Omental fat pad (tissue), 4 donors: Measurements from ENCODE around the gene KIF24. TPM values are rescaled to one million over a fixed set of nuclear protein-coding genes. Genes with fewer than 3 reads are reported as not detected.

ENCODE experiments used
- ATAC-seq: fragments of 150-250 bp; one replicate; pipeline ENCODE4 v1.9.1; 2016; ENCODE audit warnings: mild to moderate bottlenecking, moderate library complexity; ENCODE audit not compliant: low FRiP score
- DNase-seq: peaks from one replicate; pipeline ENCODE4 v3.0.0-alpha.2; 2019; ENCODE audit warnings: low spot score
- CTCF ChIP-seq, 3 donors: fragments of 450-650 bp; IDR thresholded peaks; one replicate each; pipeline ENCODE4 v1.5.1; 2016 to 2017; ENCODE audit warnings: antibody characterized with exemption in 3 of 3, mild to moderate bottlenecking in 3 of 3, moderate library complexity in 2 of 3
- small RNA-seq: library from RNA; depleted of rRNA; stranded (forward); fragments of <200 nt; gene quantifications from one replicate; pipeline ENCODE3, GENCODE V24; 2016
- total RNA-seq, 4 donors: library from RNA; depleted of rRNA; stranded (reverse); fragments of >200 nt; gene quantifications; one replicate each; pipeline ENCODE4 v1.1.0, GENCODE V29; 2016

KIF24 gene
- total RNA-seq, 4 donors from 2014 or later, result 0.44 to 1.1 (median 0.64) TPM

- DNase-seq (no peak), ATAC-seq (no peak)
- no peak for TF ChIP-seq CTCF (IDR thresholded peaks at IDR 0.05)
Observed at GRCh38 chr9:34291023-34291422, 38.0 kb downstream of the KIF24 start.

GRCh38 chr9:34289159-34289558 lies 39.9 kb downstream of the KIF24 start:
- DNase-seq (no peak), ATAC-seq (no peak)
- TF ChIP-seq CTCF (IDR thresholded peaks at IDR 0.05), result no peak

GRCh38 chr9:34282096-34282495 lies 47.0 kb downstream of the KIF24 start:
- DNase-seq, result no peak
- ATAC-seq, result no peak
- no peak for TF ChIP-seq CTCF (IDR thresholded peaks at IDR 0.05)

GRCh38 chr9:34279411-34279810 lies 49.7 kb downstream of the KIF24 start:
- no peak for DNase-seq
- TF ChIP-seq CTCF (IDR thresholded peaks at IDR 0.05), result no peak

More at GRCh38 chr9:34279411-34279810, 49.7 kb downstream of the KIF24 start:
- no peak for ATAC-seq

Small RNA genes lying within 50 kb of the gene (small RNA-seq; reads per million reads assigned to genes)
- not detected for gene RNU2-50P

Other genes starting within 250 kb of the KIF24 start
- 10 to 100 TPM; 25.3 to 33.4 (median 29.3) TPM for gene DCAF12, start 202.6 kb downstream of the KIF24 start, total RNA-seq
- gene UBAP1, start 150.2 kb downstream of the KIF24 start, total RNA-seq, result 10 to 100 TPM; 39.2 to 71.3 (median 51.1) TPM
- gene NUDT2, start 301 bp upstream of the KIF24 start, total RNA-seq, result 10 to 100 TPM in 3 of 4 donors, 1 to 10 TPM in 1; 6.6 to 30.4 (median 19.1) TPM
- gene MYORG, start 47.6 kb upstream of the KIF24 start, total RNA-seq, result 10 to 100 TPM in 2 of 4 donors, 1 to 10 TPM in 2; 7.6 to 18.8 (median 10.7) TPM
- gene FAM219A, start 129.3 kb upstream of the KIF24 start, total RNA-seq, result 10 to 100 TPM in 3 of 4 donors, 1 to 10 TPM in 1; 6.7 to 16.4 (median 13.6) TPM
- gene DNAI1, start 129.5 kb upstream of the KIF24 start, total RNA-seq, result not detected
- not detected for gene ENHO, start 193.7 kb upstream of the KIF24 start, total RNA-seq